Measurements from ENCODE around the gene KLHL34. TPM values are rescaled to one million over a fixed set of nuclear protein-coding genes. Genes with fewer than 3 reads are reported as not detected.

Gene KLHL34
- total and polyA plus RNA-seq, 2 experiments from 2014 or later, result not detected

- H3K4me1 ChIP-seq (ENCODE audit: low read depth), result no peaks in the 10 kb centered on the region
- no peak overlapping the region for H3K4me3 ChIP-seq
- no peak for TF ChIP-seq CTCF (IDR thresholded peaks at IDR 0.05; ENCODE audit: low read depth, low read length)
- no peak for DNase-seq (ENCODE audit: low read depth in 1 of 2, low spot score in 1 of 2)
- H3K36me3 ChIP-seq, result no peaks in the 10 kb centered on the region
- no peak overlapping the region for H3K27ac ChIP-seq
- peaks cover 5% of the 10 kb centered on the region for H3K27me3 ChIP-seq
- H3K9me3 ChIP-seq (ENCODE audit: low read depth), result no peaks in the 10 kb centered on the region
Measured at GRCh38 chrX:21661316-21661715, 3.2 kb upstream of the KLHL34 start.

DNA sequence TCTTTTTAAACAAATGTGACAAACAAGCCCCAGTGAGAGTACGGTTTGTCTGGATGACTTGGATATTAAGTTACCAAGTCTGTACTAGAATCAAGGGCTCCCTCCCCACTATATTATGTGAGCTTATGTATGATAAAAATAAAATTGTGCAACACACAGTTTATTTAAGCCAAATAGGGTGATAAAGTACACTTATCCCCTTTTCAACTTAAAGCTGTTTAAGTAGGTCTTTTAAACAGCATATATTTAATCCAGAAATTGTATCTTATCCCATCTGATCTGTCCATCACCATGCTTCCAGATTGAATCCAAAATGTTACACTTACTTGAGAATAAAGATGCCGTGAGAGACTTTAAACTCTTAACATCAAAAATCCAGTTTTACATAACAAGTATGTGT lies 2.0 kb upstream of the KLHL34 start:
- TF ChIP-seq CTCF (IDR thresholded peaks at IDR 0.05; ENCODE audit: low read depth, low read length), result no peak
- no peaks in the 10 kb centered on the region for H3K36me3 ChIP-seq
- peaks cover 5% of the 10 kb centered on the region for H3K27me3 ChIP-seq
- no peaks in the 10 kb centered on the region for H3K4me1 ChIP-seq (ENCODE audit: low read depth)
- no peak for DNase-seq (ENCODE audit: low read depth in 1 of 2, low spot score in 1 of 2)
- H3K9me3 ChIP-seq (ENCODE audit: low read depth), result no peaks in the 10 kb centered on the region
- no peak overlapping the region for H3K27ac ChIP-seq
- H3K4me3 ChIP-seq, result no peak overlapping the region

DNA sequence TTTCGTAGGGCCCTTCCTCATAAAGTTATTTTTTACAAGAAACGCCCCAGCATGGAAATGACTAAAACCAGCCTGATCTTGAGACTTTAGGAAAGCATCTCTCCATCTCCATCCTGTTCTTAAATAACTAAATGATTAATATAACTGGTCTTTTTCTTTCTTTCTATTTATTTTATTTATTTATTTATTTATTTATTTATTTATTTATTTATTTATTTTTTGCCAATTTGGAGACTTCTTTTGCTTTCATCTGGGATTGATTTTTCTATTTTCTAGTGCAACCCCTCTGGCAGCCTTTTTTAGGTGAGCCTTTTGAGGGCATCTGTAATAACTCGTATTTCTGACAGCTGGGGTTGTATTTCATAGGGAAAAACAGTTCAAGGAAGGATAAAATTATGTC lies 1.2 kb upstream of the KLHL34 start:
- Histone ChIP-seq H3K27ac (no peak overlapping the region), H3K4me3 (no peak overlapping the region)
- no peak for TF ChIP-seq CTCF (IDR thresholded peaks at IDR 0.05; ENCODE audit: low read depth, low read length)

GRCh38 chrX:21658746-21659145 lies 616 bp upstream of the KLHL34 start:
- Histone ChIP-seq H3K9me3 (ENCODE audit: low read depth) (no peaks in the 10 kb centered on the region), H3K4me3 (peak overlapping the region; percentile 14), H3K27me3 (peaks cover 5% of the 10 kb centered on the region), H3K36me3 (no peaks in the 10 kb centered on the region), H3K27ac (no peak overlapping the region), H3K4me1 (ENCODE audit: low read depth) (no peaks in the 10 kb centered on the region)
- DNase-seq (ENCODE audit: low read depth in 1 of 2, low spot score in 1 of 2), result no peak
- TF ChIP-seq CTCF (IDR thresholded peaks at IDR 0.05; ENCODE audit: low read depth, low read length), result no peak

More for the DNA sequence above, 1.2 kb upstream of the KLHL34 start:
- Histone ChIP-seq H3K27me3 (peaks cover 5% of the 10 kb centered on the region), H3K36me3 (no peaks in the 10 kb centered on the region), H3K9me3 (ENCODE audit: low read depth) (no peaks in the 10 kb centered on the region), H3K4me1 (ENCODE audit: low read depth) (no peaks in the 10 kb centered on the region)
- no peak for DNase-seq (ENCODE audit: low read depth in 1 of 2, low spot score in 1 of 2)

DNA sequence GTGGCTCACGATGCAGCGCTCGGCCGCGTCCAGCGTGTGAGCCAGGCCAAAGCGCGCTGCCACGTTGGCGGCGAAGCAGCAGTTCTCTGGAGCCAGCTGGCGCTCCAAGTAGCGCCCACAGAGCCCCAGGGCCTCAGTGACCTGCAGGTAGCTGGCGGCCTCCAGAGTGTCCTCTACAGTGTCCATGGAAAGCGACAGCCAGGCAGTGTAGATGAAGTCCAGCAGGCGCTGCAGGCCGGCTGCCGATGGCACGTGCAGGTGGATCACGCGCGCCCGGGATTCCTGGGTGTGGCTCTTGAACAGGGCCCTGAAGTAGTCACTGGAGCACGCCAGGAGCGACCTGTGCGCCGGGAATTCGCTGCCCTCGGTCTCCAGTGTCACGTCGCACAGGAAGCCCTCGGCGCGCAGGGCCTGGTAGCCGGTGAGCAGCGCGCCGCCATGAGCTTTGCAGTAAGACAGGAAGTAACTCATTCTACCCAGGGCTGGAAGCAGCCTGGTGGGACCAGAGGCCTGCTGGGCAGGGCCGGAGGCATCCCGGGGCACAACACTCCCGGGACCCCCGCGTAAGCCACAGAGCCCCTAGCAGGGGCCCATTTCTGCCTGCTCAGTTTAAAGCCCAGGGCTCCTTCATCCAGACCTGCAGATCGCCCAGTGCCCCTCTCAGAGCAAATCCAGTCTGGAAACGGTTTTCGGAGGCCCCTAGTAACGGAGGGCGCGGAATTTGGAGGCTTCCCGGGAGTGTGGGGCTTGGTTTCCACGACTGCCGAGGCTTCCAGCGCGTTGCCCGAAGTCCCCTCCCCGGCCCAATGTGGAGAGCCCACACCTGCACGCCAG lies 595 bp downstream of the KLHL34 start:
- TF ChIP-seq CTCF (IDR thresholded peaks at IDR 0.05; ENCODE audit: low read depth, low read length), result no peak
- Histone ChIP-seq H3K4me1 (ENCODE audit: low read depth) (no peaks in the 10 kb centered on the region), H3K36me3 (no peaks in the 10 kb centered on the region), H3K27ac (no peak overlapping the region), H3K4me3 (no peak overlapping the region), H3K9me3 (ENCODE audit: low read depth) (no peaks in the 10 kb centered on the region), H3K27me3 (peaks cover 5% of the 10 kb centered on the region)
- no peak for DNase-seq (ENCODE audit: low read depth in 1 of 2, low spot score in 1 of 2)
